OCI-LY7 (cell line): Measurements from ENCODE around the gene GBA2. TPM values are rescaled to one million over a fixed set of nuclear protein-coding genes. Genes with fewer than 3 reads are reported as not detected.
A peak's percentile ranks its signal among the peaks of the same experiment; 100 is the strongest.

ENCODE experiments used
- BruUV-seq: library from RNA; stranded (reverse); fragments of 400-500 nt; replicated peaks from 2 replicates; lab custom pipeline; 2021; lab: Mats Ljungman, UMichigan
- CTCF ChIA-PET: fragments of 300-600 bp; sonication (Branson Sonifier 250); formaldehyde crosslinking; loops from one replicate; lab custom pipeline; 2022; ENCODE audit warnings: antibody characterized with exemption; ENCODE audit not compliant: unreplicated experiment; lab: Charles Lee
- POLR2A ChIA-PET: fragments of 300-600 bp; sonication (Branson Sonifier 250); formaldehyde crosslinking; loops from one replicate; lab custom pipeline; 2022; ENCODE audit warnings: antibody characterized with exemption; lab: Charles Lee
- DNase-seq: peaks from one replicate; pipeline ENCODE4 v3.0.0-alpha.2; 2015; ENCODE audit warnings: low spot score
- H2AFZ ChIP-seq: fragments of 200-600 bp; sonication (generic), shearing (Covaris generic); 2 replicates; pipeline ENCODE4 v1.6.1; 2014; ENCODE audit warnings: mild to moderate bottlenecking, antibody characterized with exemption, low read length, moderate library complexity
- H3K27ac ChIP-seq: fragments of 200-600 bp; sonication (generic); 2 replicates; pipeline ENCODE4 v1.5.1; 2014; ENCODE audit warnings: mixed run types, low read depth, mild to moderate bottlenecking, moderate library complexity, low read length, inconsistent platforms; ENCODE audit not compliant: poor library complexity, severe bottlenecking
- H3K36me3 ChIP-seq: fragments of 200-600 bp; sonication (generic); 2 replicates; pipeline ENCODE4 v1.6.1; 2014; ENCODE audit warnings: mild to moderate bottlenecking, antibody characterized with exemption, low read length, moderate library complexity, mixed read lengths; ENCODE audit not compliant: insufficient read depth
- H3K4me1 ChIP-seq: fragments of 200-600 bp; sonication (generic); 2 replicates; pipeline ENCODE4 v1.5.1; 2014; ENCODE audit warnings: mild to moderate bottlenecking, low read length; ENCODE audit not compliant: insufficient read depth, poor library complexity, severe bottlenecking
- H3K4me2 ChIP-seq: fragments of 200-600 bp; sonication (generic); 2 replicates; pipeline ENCODE4 v1.6.1; 2014; ENCODE audit warnings: mild to moderate bottlenecking, low read length
- H3K4me3 ChIP-seq: fragments of 200-600 bp; sonication (generic); 2 replicates; pipeline ENCODE4 v1.5.1; 2014; ENCODE audit warnings: mild to moderate bottlenecking, low read depth, low read length; ENCODE audit not compliant: poor library complexity, severe bottlenecking
- H3K79me2 ChIP-seq: fragments of 200-600 bp; sonication (generic); 2 replicates; pipeline ENCODE4 v1.6.1; 2016; ENCODE audit warnings: low read depth, mild to moderate bottlenecking, low read length, moderate library complexity, mixed read lengths; ENCODE audit not compliant: insufficient read depth
- H3K9me2 ChIP-seq: fragments of 200-600 bp; sonication (generic); 2 replicates; pipeline ENCODE4 v1.6.1; 2016; ENCODE audit warnings: mild to moderate bottlenecking, low read length, mixed read lengths; ENCODE audit not compliant: insufficient read depth
- H3K9me3 ChIP-seq: fragments of 200-600 bp; sonication (generic); 2 replicates; pipeline ENCODE4 v1.6.1; 2014; ENCODE audit warnings: mild to moderate bottlenecking, mixed run types, low read length, mixed read lengths
- H4K20me1 ChIP-seq: fragments of 200-600 bp; sonication (generic); 2 replicates; pipeline ENCODE4 v1.6.1; 2014; ENCODE audit warnings: mild to moderate bottlenecking, antibody characterized with exemption, low read length, moderate library complexity, mixed read lengths; ENCODE audit not compliant: insufficient read depth
- EZH2phosphoT487 ChIP-seq: fragments of 200-600 bp; sonication (generic); IDR thresholded peaks from 2 replicates; pipeline ENCODE4 v1.6.1; 2018; ENCODE audit warnings: low read depth, borderline replicate concordance, mild to moderate bottlenecking, mixed run types, antibody characterized with exemption, low read length, moderate library complexity, mixed read lengths
- intact Hi-C: fragments of 100-400 bp; cut with micrococcal nuclease; formaldehyde crosslinking; loops from one replicate; pipeline ENCODE4 v1.10.0; 2022; ENCODE audit not compliant: unreplicated experiment
- total RNA-seq, 2 experiments: library from RNA; depleted of rRNA in 1 of 2; stranded (reverse); fragments of >200 nt in 1 of 2; shearing (Covaris generic) in 1 of 2; gene quantifications; 2 replicates each; pipeline ENCODE4 v1.2.3, GENCODE V29; 2014 to 2022
- TF ChIP-seq, protein P1 (sequence below): fragments of 200-600 bp; sonication (generic); conservative IDR thresholded peaks from 2 replicates; pipeline ENCODE4 v1.5.1; 2014; ENCODE audit warnings: mild to moderate bottlenecking, antibody characterized with exemption, low read length, moderate library complexity, mixed read lengths

GBA2 gene
- total RNA-seq, 2 experiments from 2014 or later = 66.0 to 68.2 TPM

DNA sequence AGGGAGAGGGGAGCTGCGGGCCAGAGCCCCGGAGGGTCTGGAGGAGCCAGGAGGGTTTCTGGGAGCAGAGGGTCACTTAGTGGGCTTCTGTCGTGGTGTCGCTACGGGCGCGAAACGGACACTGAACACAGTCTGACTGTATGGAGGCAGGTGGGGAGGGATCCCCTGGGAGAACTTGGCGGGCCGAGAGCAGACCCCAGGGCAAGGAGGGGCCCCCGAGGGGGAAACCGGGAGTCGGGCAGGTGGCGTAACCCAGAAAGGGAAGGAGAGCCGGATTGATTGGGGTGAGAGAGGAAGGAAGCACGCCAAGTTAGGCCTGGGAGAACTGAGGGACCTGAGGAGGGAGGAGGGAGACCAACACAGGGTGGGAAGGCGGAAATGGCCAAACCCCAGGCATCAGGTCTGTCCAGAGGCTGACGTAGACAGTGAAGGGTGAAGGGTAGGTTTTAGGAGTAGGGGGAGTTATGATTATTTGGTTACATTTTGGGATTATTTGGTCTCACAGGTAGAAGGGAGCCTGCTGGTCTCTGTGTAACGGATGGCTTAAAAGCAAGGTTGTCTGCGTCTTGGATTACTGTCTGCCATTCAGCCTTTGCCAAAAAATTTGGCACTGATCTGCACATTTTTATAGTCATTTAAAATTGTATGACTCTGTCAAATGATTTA lies 8.3 kb upstream of the GBA2 start:
- no peak for DNase-seq
- TF ChIP-seq, protein P1, sequence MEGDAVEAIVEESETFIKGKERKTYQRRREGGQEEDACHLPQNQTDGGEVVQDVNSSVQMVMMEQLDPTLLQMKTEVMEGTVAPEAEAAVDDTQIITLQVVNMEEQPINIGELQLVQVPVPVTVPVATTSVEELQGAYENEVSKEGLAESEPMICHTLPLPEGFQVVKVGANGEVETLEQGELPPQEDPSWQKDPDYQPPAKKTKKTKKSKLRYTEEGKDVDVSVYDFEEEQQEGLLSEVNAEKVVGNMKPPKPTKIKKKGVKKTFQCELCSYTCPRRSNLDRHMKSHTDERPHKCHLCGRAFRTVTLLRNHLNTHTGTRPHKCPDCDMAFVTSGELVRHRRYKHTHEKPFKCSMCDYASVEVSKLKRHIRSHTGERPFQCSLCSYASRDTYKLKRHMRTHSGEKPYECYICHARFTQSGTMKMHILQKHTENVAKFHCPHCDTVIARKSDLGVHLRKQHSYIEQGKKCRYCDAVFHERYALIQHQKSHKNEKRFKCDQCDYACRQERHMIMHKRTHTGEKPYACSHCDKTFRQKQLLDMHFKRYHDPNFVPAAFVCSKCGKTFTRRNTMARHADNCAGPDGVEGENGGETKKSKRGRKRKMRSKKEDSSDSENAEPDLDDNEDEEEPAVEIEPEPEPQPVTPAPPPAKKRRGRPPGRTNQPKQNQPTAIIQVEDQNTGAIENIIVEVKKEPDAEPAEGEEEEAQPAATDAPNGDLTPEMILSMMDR = no peak
- no peak for TF ChIP-seq EZH2phosphoT487
- Histone ChIP-seq H3K79me2 (peaks cover 39% of the 10 kb centered on the region), H3K4me2 (peak overlapping the region; percentile 74), H3K4me1 (peaks cover 63% of the 10 kb centered on the region), H3K9me2 (no peaks in the 10 kb centered on the region), H3K4me3 (peak overlapping the region; percentile 74), H3K36me3 (peaks cover 28% of the 10 kb centered on the region), H3K9me3 (no peaks in the 10 kb centered on the region), H2AFZ (peak overlapping the region; percentile 30; the same call in 1 of the 2 replicates), H4K20me1 (no peaks in the 10 kb centered on the region), H3K27ac (peak overlapping the region; percentile 94)
- CTCF ChIA-PET = interaction anchor here (0.5 to 1.4 kb wide), 6 partner anchors 9 to 1092 kb away, joined by 3 to 11 read pairs (median 8); no protein-coding TSS in a partner anchor
- BruUV-seq = no TSS peak
- POLR2A ChIA-PET = interaction anchor here (0.6 to 2.8 kb wide), 9 partner anchors 8 to 84 kb away, joined by 3 to 12 read pairs (median 4); partner anchors contain the start of genes CA9, GBA2 and RGP1
- intact Hi-C loops = loop anchor here (1.0 to 5.0 kb wide), 4 partner anchors 19 to 140 kb away; partner anchors contain the start of genes CD72, CREB3, HINT2 and TLN1

DNA sequence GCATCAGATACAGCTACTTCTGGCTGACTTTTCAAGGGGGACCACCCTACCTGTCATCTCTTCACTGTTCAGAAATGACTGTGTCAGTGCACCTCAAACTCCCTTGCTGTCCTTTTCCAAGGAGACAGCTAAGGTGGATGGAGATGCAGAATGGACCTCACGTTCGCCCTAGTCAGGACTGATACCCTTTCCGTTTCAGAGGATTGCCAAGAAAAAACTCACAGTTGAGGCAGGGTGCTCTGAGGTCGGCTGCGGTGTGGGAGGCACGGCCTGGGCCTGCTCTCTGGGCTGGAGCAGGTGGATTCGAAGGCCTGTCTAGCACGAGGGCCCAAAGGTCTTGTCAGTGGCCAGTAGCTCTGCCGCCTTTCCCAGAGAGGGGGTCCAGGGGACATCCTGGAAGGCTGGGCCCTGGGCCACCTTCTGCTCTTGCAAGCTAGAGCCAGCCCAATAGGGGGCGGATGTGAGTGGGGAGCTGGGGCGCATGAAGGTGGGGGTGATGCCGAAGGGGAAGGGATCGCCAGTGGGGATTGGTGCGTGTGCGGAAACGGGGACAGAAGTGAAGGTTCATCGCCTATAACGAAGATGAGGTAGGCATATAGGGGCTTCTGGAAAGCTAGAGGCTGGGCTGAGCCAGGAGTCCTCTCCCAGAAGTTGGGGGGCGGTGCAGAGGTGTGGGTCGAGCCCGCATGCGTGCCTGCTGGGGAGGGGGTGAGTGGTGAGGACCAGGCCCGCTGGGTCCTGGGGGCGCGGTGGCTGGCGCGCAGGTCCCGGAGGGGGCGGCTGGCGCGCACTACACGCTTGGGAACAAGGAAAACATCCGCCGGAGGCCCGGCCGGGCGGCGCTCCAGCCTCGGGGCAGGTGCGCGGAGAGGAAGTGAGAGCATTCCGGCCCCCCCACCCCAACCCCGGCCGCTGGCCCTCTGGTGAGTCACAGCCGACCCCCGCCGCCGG lies 7.5 kb upstream of the GBA2 start:
- Histone ChIP-seq H3K4me3 (peak overlapping the region; percentile 74), H2AFZ (peak overlapping the region; percentile 30; the same call in 1 of the 2 replicates)
- BruUV-seq = no TSS peak

More for the DNA sequence above, 7.5 kb upstream of the GBA2 start:
- Histone ChIP-seq H3K79me2 (peaks cover 37% of the 10 kb centered on the region), H3K36me3 (peaks cover 32% of the 10 kb centered on the region), H3K27ac (peak overlapping the region; percentile 94), H3K4me1 (peaks cover 66% of the 10 kb centered on the region), H3K4me2 (peak overlapping the region; percentile 74), H3K9me2 (no peaks in the 10 kb centered on the region), H3K9me3 (no peaks in the 10 kb centered on the region), H4K20me1 (no peaks in the 10 kb centered on the region)
- ChIA-PET POLR2A (interaction anchor here (0.7 to 2.8 kb wide), 8 partner anchors 8 to 139 kb away, joined by 3 to 12 read pairs (median 4); no protein-coding TSS in a partner anchor), CTCF (interaction anchor here (0.5 to 1.4 kb wide), 9 partner anchors 9 to 1091 kb away, joined by 3 to 11 read pairs (median 4); partner anchors contain the start of gene CREB3)
- DNase-seq = peak; percentile 91
- no peak for TF ChIP-seq EZH2phosphoT487
- TF ChIP-seq, protein P1 = peak; percentile 84
- intact Hi-C loops = loop anchor here (1.0 to 5.0 kb wide), 4 partner anchors 20 to 139 kb away; partner anchors contain the start of genes CD72, CREB3, HINT2 and TLN1
